Epithelial cell of esophagus (primary cell): ENCODE data around the gene ADAM8.

Experiments used
- DNase-seq: peaks from one replicate; pipeline ENCODE4 v3.0.0; 2010; ENCODE audit warnings: low read depth
- H3K4me3 ChIP-seq: 2 replicates; pipeline ENCODE4 v1.5.1; 2011; ENCODE audit warnings: mild to moderate bottlenecking, low read length, control low read depth
- CTCF ChIP-seq: IDR thresholded peaks from 2 replicates; pipeline ENCODE4 v1.5.1; 2011; ENCODE audit warnings: low read depth, mild to moderate bottlenecking, low read length, control low read depth, inconsistent platforms; ENCODE audit not compliant: insufficient read depth; ENCODE audit errors: missing control alignments

ADAM8 gene

GRCh38 chr10:133312016-133312768 lies 35.5 kb upstream of the ADAM8 start:
- TF ChIP-seq CTCF, result no peak
- no peak for DNase-seq
- no peak overlapping the region for H3K4me3 ChIP-seq

- no peak overlapping the region for H3K4me3 ChIP-seq
- no peak for DNase-seq
- TF ChIP-seq CTCF, result no peak
These were observed 34.9 kb upstream of the ADAM8 start for GRCh38 chr10:133311570-133311969.

GRCh38 chr10:133310789-133311188 lies 34.1 kb upstream of the ADAM8 start:
- no peak overlapping the region for H3K4me3 ChIP-seq
- no peak for TF ChIP-seq CTCF
- DNase-seq, result no peak

- no peak for TF ChIP-seq CTCF
- H3K4me3 ChIP-seq, result no peak overlapping the region
- no peak for DNase-seq
These were observed 33.7 kb upstream of the ADAM8 start for GRCh38 chr10:133310399-133310755.

GRCh38 chr10:133309720-133310398 lies 33.2 kb upstream of the ADAM8 start:
- DNase-seq, result no peak
- H3K4me3 ChIP-seq, result no peak overlapping the region
- no peak for TF ChIP-seq CTCF

- TF ChIP-seq CTCF, result no peak
- peak overlapping the region; percentile 85 for H3K4me3 ChIP-seq
- peak; percentile 95 for DNase-seq
These were observed 32.5 kb upstream of the ADAM8 start for GRCh38 chr10:133309100-133309719.
